SK-N-SH treated with all-trans-retinoic acid at 6 μM for 48 hours (cell line): ENCODE measurements around the gene ELAPOR1.
A peak's percentile ranks its signal among the peaks of the same experiment; 100 is the strongest.

Experiments used
- ATAC-seq: fragments of 200-7000 bp; cut with Tn5 transposase; 3 replicates; pipeline ENCODE4 v1.9.1; 2020; ENCODE audit warnings: mild to moderate bottlenecking, moderate library complexity
- ARNTL ChIP-seq: fragments of 450-650 bp; formaldehyde crosslinking; IDR thresholded peaks from 2 replicates; pipeline ENCODE4 v1.5.0; 2020; ENCODE audit warnings: low read depth, mild to moderate bottlenecking, moderate library complexity, borderline replicate concordance
- BACH2 ChIP-seq: fragments of 250-450 bp; sonication (Bioruptor Pico); IDR thresholded peaks from 2 replicates; pipeline ENCODE4 v1.9.0; 2021; ENCODE audit warnings: mild to moderate bottlenecking, borderline replicate concordance
- CSDC2 ChIP-seq: fragments of 250-450 bp; sonication (Bioruptor Pico); IDR thresholded peaks from 2 replicates; pipeline ENCODE4 v1.5.0; 2020; ENCODE audit warnings: mild to moderate bottlenecking, moderate library complexity
- GLIS3 ChIP-seq: fragments of 250-450 bp; sonication (Bioruptor Pico); IDR thresholded peaks from 2 replicates; pipeline ENCODE4 v1.5.0; 2020; ENCODE audit warnings: mild to moderate bottlenecking, moderate library complexity
- OSR1 ChIP-seq: fragments of 250-450 bp; sonication (Bioruptor Pico); IDR thresholded peaks from 2 replicates; pipeline ENCODE4 v1.8.0; 2022; ENCODE audit warnings: moderate library complexity, mild to moderate bottlenecking, inconsistent platforms
- RARB ChIP-seq: fragments of 250-450 bp; sonication (Bioruptor Pico); IDR thresholded peaks from 2 replicates; pipeline ENCODE4 v1.8.0; 2021; ENCODE audit warnings: mild to moderate bottlenecking, moderate library complexity
- TCF4 ChIP-seq: fragments of 250-450 bp; sonication (Bioruptor Pico); IDR thresholded peaks from 2 replicates; pipeline ENCODE4 v1.8.0; 2021; ENCODE audit warnings: mild to moderate bottlenecking, moderate library complexity, borderline replicate concordance
- TOX ChIP-seq: fragments of 250-450 bp; sonication (Bioruptor Pico); IDR thresholded peaks from 2 replicates; pipeline ENCODE4 v1.8.0; 2021; ENCODE audit warnings: mild to moderate bottlenecking, moderate library complexity, borderline replicate concordance
- ZFP3 ChIP-seq: fragments of 250-450 bp; sonication (Bioruptor Pico); IDR thresholded peaks from 2 replicates; pipeline ENCODE4 v1.5.0; 2020; ENCODE audit warnings: mild to moderate bottlenecking, moderate library complexity
- ZNF565 ChIP-seq: fragments of 450-650 bp; formaldehyde crosslinking; conservative IDR thresholded peaks from 2 replicates; pipeline ENCODE4 v1.5.0; 2020; ENCODE audit warnings: low read depth, mild to moderate bottlenecking, moderate library complexity
- ZNF70 ChIP-seq: fragments of 450-650 bp; formaldehyde crosslinking; IDR thresholded peaks from 2 replicates; pipeline ENCODE4 v1.5.0; 2020; ENCODE audit warnings: mild to moderate bottlenecking, moderate library complexity
- ZNF8 ChIP-seq: fragments of 450-650 bp; formaldehyde crosslinking; IDR thresholded peaks from 2 replicates; pipeline ENCODE4 v1.5.0; 2020; ENCODE audit warnings: mild to moderate bottlenecking, moderate library complexity
- TF ChIP-seq, protein P1 (sequence below): fragments of 250-450 bp; sonication (Bioruptor Pico); IDR thresholded peaks from 2 replicates; pipeline ENCODE4 v1.5.1; 2020; ENCODE audit warnings: low read depth, mild to moderate bottlenecking, moderate library complexity
- TF ChIP-seq, protein P2 (sequence below): fragments of 250-450 bp; sonication (Bioruptor Pico); IDR thresholded peaks from 2 replicates; pipeline ENCODE4 v1.8.0; 2021; ENCODE audit warnings: low read depth, mild to moderate bottlenecking, moderate library complexity, borderline replicate concordance
- TF ChIP-seq, protein P3 (sequence below): fragments of 250-450 bp; sonication (Bioruptor Pico); IDR thresholded peaks from 2 replicates; pipeline ENCODE4 v1.5.1; 2021; ENCODE audit warnings: mild to moderate bottlenecking, moderate library complexity
- TF ChIP-seq, protein P4 (sequence below): fragments of 250-450 bp; sonication (Bioruptor Pico); IDR thresholded peaks from 2 replicates; pipeline ENCODE4 v1.5.0; 2020; ENCODE audit warnings: mild to moderate bottlenecking, moderate library complexity

ELAPOR1 gene

DNA sequence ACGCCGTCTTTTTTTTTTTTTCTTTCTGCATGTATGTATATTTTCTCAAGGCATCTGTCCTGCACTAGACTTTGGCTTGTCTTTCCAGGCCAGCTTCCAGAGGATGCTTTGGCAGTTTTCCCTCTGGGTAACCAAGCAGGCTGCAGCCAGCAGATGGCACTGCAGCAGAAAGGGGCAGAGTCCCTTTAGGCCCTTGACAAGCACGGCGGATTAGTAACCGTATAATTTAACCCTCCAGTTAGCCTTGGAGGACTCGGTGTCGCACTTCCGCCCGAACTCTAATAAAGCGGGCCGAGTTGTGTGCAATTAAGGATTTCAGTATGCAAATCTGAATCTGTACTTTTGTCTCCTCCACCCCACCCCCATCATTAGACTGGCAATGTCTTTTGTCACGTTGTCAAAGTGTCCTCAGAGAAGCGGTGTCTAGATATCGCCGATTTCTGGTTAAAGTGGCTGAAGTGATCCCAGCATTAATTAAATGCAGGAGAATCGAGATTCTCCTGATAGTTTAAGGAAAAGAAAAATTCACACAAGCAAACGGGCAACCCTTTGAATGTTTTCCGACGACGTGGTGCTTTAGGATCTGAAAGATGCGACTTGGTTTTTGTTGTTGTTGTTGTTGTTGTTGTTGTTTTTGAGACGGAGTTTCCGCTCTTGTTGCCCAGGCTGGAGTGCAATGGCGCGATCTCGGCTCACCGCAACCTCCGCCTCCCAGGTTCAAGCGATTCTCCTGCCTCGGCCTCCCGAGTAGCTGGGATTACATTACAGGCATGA lies 24.5 kb upstream of the ELAPOR1 start:
- no peak for ATAC-seq
- no peak for TF ChIP-seq GLIS3 (CRISPR knock-in tag)
- TF ChIP-seq, protein P1, sequence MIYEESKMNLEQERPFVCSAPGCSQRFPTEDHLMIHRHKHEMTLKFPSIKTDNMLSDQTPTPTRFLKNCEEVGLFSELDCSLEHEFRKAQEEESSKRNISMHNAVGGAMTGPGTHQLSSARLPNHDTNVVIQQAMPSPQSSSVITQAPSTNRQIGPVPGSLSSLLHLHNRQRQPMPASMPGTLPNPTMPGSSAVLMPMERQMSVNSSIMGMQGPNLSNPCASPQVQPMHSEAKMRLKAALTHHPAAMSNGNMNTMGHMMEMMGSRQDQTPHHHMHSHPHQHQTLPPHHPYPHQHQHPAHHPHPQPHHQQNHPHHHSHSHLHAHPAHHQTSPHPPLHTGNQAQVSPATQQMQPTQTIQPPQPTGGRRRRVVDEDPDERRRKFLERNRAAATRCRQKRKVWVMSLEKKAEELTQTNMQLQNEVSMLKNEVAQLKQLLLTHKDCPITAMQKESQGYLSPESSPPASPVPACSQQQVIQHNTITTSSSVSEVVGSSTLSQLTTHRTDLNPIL = no peak
- TF ChIP-seq, protein P2, sequence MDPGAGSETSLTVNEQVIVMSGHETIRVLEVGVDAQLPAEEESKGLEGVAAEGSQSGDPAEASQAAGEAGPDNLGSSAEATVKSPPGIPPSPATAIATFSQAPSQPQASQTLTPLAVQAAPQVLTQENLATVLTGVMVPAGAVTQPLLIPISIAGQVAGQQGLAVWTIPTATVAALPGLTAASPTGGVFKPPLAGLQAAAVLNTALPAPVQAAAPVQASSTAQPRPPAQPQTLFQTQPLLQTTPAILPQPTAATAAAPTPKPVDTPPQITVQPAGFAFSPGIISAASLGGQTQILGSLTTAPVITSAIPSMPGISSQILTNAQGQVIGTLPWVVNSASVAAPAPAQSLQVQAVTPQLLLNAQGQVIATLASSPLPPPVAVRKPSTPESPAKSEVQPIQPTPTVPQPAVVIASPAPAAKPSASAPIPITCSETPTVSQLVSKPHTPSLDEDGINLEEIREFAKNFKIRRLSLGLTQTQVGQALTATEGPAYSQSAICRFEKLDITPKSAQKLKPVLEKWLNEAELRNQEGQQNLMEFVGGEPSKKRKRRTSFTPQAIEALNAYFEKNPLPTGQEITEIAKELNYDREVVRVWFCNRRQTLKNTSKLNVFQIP (CRISPR knock-in tag) = no peak
- TF ChIP-seq, protein P3, sequence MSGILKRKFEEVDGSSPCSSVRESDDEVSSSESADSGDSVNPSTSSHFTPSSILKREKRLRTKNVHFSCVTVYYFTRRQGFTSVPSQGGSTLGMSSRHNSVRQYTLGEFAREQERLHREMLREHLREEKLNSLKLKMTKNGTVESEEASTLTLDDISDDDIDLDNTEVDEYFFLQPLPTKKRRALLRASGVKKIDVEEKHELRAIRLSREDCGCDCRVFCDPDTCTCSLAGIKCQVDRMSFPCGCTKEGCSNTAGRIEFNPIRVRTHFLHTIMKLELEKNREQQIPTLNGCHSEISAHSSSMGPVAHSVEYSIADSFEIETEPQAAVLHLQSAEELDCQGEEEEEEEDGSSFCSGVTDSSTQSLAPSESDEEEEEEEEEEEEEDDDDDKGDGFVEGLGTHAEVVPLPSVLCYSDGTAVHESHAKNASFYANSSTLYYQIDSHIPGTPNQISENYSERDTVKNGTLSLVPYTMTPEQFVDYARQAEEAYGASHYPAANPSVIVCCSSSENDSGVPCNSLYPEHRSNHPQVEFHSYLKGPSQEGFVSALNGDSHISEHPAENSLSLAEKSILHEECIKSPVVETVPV (CRISPR knock-in tag) = no peak
- no peak for TF ChIP-seq ZNF565 (CRISPR knock-in tag)
- no peak for TF ChIP-seq ARNTL (CRISPR knock-in tag)
- no peak for TF ChIP-seq ZNF70 (CRISPR knock-in tag)
- no peak for TF ChIP-seq RARB (CRISPR knock-in tag)
- TF ChIP-seq OSR1 = no peak
- TF ChIP-seq TCF4 (CRISPR knock-in tag) = no peak
- no peak for TF ChIP-seq ZNF8 (CRISPR knock-in tag)
- no peak for TF ChIP-seq CSDC2 (CRISPR knock-in tag)
- TF ChIP-seq, protein P4, sequence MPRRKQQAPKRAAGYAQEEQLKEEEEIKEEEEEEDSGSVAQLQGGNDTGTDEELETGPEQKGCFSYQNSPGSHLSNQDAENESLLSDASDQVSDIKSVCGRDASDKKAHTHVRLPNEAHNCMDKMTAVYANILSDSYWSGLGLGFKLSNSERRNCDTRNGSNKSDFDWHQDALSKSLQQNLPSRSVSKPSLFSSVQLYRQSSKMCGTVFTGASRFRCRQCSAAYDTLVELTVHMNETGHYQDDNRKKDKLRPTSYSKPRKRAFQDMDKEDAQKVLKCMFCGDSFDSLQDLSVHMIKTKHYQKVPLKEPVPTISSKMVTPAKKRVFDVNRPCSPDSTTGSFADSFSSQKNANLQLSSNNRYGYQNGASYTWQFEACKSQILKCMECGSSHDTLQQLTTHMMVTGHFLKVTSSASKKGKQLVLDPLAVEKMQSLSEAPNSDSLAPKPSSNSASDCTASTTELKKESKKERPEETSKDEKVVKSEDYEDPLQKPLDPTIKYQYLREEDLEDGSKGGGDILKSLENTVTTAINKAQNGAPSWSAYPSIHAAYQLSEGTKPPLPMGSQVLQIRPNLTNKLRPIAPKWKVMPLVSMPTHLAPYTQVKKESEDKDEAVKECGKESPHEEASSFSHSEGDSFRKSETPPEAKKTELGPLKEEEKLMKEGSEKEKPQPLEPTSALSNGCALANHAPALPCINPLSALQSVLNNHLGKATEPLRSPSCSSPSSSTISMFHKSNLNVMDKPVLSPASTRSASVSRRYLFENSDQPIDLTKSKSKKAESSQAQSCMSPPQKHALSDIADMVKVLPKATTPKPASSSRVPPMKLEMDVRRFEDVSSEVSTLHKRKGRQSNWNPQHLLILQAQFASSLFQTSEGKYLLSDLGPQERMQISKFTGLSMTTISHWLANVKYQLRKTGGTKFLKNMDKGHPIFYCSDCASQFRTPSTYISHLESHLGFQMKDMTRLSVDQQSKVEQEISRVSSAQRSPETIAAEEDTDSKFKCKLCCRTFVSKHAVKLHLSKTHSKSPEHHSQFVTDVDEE (CRISPR knock-in tag) = no peak
- TF ChIP-seq TOX (CRISPR knock-in tag) = no peak
- TF ChIP-seq, all 23 proteins: peak for 0

DNA sequence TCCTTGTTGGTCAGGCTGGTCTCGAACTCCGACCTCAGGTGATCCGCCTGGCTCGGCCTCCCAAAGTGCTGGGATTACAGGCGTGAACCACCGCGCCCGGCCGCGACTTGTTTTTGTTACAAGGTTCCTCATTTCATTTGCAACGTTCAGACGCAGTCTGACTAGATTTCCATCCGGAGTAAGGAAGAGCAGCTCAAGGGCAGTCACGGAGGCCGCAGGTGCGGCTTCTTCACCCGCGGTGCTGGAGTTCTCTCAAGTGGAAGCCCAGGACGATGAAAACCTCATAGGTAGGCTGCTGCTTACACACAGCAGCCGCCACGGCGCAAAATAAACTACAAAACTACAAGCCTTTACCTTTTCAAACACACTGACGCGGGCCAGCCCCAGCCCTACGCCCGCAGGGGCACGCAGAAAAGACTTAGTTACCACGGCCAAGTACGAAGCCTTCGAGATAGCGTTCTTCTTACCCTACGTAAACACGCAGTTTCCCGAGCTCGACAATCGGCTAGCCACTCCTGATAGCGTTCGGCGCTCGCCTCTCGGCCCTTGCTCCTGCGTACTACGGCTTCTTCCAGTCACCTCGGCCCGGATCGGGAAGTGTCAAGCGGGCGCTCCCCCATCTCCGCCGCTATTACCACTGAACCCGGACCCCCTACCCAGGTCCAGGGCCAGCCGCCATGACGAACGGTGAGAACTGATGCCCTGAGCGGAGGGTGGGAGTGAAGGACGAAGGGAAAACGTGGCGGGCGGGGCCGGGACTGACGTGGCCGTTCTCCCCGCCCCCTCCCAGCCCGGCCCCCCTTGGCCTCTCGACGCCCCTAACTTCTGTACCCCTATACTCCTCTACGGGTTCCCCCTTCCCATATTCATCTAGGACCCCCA lies 23.5 kb upstream of the ELAPOR1 start, which contains the start of gene TMEM167B:
Gene TMEM167B (plus strand): TSS at position 569 of the 882 bp plus-strand sequence. CDS start 109 bp downstream, at position 678.
- peak; percentile 95 for ATAC-seq

DNA sequence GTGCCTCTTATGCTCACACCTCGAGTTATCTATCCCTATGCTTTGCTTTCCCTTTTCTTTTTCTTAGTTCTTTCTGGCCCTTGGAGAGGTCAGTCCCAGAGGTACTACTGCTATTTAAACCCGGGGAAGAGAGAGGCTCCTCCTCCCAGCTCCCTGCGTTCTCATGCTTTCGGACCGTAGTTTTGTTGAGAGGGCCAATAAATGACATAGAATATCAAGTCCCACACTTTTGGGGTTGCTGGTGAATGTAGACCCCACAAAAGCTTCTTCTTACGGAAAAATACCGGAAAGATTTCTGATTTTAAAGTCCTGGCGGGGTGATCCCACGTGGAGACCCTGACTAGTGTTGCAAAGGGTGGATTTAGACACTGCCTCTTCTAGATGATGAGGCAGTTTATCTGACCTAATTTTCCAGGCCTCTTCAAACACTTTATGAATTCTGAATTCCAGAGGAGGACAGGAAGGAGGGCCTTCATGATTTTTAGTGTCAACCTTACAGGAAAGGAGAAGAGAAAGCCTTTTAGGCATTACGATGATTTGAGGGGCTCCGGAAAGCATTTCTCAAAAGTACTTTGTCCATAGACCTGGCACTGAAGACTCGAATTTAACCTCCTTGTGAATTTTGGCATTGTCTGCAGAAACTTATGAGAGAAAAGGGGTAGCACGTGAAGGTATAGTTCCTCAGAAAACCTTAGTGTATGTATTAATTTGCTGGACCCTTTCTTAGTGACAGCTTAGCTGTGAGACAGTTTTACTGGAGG lies 22.7 kb upstream of the ELAPOR1 start:
- ATAC-seq = peak; percentile 90
- TF ChIP-seq, protein P2 (CRISPR knock-in tag) = no peak
- TF ChIP-seq, protein P4 (CRISPR knock-in tag) = no peak
- no peak for TF ChIP-seq BACH2 (CRISPR knock-in tag)
- no peak for TF ChIP-seq GLIS3 (CRISPR knock-in tag)
- no peak for TF ChIP-seq CSDC2 (CRISPR knock-in tag)

More for the DNA sequence above, 23.5 kb upstream of the ELAPOR1 start, which contains the start of gene TMEM167B:
- TF ChIP-seq ZFP3 = 0 out of 2 replicates have a peak, but pooled peaks have one; percentile 30
- TF ChIP-seq CSDC2 (CRISPR knock-in tag) = no peak
